NCI-H2107 (cell line): ENCODE measurements around the gene C4orf36.

Experiments used
- DNase-seq: peaks from one replicate; lab custom pipeline; 2025; lab: John Stamatoyannopoulos, UW

The C4orf36 gene

DNA sequence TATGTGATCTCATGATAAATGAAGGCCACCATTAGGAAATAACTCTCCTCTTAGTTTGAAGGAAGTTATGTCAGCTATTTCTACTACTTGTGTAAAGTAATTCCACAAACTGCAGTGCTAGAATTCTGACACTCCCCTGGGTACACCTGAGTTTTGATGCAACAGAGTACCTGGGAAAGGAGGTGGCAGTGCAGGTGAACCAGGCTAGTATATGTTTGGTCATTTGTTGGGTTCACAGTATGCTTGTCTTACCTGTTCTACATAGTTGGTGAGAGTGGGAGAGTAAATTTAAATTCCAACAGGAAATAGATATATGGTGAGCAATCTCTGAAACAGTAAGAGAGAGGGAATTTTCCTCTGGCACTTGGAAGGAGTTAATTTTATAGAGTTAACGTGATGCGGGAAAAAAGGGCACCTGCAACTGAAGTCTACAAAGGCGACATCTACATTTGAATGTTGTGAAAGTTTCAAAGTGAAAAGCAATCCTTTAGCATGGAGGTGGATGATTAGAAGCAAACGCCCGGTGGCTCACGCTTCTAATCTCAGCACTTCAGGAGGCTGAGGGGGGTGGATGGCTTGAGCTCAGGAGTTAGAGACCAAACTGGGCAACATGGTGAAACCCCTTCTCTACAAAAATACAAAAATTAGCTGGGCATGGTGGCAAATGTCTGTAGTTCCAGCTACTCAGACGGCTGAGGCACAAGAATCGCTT is 34.7 kb downstream of the C4orf36 start:
- no peak for DNase-seq

DNA sequence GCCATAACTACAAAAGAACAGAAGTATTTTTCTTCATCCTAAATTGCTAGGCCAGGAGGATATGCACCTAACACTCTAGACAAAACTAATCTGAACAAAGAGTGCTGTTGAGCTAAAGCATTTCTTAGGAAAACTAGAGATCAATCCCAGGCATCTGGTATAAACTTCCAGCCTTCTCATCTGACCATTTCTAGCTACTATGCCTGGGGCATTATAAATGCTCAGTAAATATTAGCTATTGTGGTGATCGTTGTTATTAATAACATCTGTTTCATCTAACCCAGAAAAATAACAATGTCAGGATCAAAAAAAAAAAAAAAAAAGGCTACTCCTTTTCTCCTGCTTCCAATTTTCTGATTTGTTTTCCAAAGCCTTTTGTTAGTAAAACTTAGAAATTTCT is 35.3 kb downstream of the C4orf36 start:
- DNase-seq: no peak

DNA sequence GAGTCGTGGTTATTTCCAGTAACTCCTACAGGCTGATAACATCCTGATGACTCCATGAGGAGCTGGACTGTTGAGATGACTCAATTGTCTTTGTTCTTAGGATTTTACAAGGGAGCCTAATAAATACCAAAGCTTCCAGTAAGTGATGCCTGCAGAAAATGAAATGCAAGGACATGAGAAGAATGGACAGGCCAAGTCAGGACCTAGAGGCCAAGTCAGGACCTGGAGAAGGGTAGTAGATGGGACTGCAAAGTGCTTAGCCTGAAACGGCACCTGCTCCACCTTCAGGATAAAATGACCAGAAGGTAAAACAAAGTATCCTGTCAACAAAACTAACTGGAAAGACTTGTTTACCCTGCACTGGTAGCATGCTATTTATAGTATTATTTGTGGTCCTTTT is 36.6 kb downstream of the C4orf36 start:
- DNase-seq: no peak

DNA sequence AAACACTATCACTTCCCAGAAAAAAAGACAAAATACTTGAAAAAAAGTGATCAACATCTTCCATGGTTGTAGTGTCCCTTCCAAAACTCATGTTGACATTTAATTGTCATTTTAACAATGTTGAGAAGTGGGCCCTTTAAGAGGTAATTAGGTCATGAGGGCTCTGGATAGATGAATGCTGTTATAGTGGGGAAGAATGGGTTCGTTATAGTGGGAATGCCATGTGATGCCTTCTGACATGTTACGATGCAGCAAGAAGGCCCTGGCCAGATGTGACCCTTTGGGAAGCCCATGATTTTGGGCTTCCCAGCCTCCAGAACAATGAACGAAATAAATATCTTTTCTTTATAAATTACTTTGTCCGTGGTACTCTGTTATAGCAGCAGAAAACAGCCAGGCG is 39.0 kb downstream of the C4orf36 start:
- no peak for DNase-seq

DNA sequence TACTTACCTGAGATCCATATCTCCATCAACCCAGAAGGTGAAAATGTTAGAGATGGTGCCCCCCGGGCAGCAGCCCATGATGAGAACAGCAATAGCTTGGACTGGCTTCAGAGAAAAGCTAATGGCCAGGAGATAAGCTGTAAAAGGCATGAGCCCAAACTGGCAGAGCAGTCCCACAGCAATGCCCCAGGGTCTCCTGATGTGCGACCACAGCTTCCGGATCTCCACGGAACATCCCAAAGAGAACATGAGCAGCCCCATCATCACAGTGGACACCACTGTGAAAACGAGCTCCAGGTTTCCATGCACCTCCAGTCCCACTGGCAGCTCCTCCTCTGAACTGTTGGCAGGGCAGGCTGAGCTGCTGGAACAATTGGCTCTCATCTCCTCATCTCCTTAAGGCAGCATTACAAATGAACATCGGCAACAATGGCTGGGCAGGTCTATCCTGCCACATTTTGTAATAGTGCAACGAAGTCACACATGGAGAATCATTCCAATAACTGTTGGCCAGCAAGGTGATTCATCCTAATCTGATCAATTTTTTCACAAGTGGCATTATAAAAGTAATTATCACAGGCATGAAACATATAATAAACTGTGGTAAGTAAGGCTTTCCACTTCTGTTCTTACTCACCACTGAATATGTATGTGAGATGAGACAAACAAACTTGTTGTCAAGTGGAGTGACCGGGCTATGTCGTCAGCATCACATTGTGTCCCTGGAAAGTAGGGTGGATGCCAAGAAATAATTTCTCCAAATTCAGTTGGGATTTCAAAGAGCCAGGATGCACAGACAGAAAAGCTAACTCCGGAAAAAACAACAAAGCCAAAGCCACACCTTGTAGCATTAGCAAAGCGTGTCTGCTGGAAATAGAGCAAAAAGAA is 43.2 kb downstream of the C4orf36 start, which contains the start of gene SLC10A6:
TSS of gene SLC10A6 (minus strand) at position 653 of the 888 bp plus-strand sequence. CDS start at position 384, 269 bp downstream.
- DNase-seq: no peak

DNA sequence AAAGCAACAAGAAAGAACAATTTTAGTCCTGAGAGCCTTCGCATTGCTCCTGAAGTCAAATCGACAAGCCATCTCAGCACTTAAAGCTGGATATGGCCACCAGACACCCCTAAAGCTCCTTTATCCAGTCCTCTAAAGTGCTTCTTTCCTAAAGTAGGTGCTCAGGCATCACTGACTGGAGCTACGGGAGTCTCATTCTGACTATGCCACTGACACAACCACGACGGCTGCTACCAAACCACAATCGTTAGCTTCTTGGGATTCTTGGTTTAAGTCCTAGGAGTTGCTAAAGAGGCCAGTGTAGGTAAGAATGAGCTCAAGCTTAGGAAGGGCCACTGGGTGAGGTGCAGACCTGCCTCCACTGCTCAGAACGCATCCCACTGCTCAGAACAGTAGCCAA is 44.1 kb downstream of the C4orf36 start:
- DNase-seq: no peak

DNA sequence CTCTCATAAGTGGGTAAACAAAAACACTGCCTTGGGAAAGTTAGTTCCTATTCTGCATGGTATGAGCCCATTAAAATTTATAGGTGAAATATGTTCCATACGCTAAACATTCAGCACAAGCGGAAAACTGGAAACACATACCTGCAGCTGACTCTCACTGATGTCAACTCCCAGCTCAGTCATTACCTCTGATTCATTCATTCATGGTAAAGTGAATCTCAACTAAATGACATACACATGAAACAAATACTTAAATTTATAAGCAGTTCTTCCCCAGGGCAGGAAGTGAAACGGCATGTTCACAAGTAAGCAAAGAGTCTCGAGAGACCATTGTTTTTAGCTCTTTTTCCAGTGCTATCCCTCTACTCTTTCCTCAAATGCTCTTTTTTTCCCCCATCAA is 44.7 kb downstream of the C4orf36 start:
- no peak for DNase-seq

DNA sequence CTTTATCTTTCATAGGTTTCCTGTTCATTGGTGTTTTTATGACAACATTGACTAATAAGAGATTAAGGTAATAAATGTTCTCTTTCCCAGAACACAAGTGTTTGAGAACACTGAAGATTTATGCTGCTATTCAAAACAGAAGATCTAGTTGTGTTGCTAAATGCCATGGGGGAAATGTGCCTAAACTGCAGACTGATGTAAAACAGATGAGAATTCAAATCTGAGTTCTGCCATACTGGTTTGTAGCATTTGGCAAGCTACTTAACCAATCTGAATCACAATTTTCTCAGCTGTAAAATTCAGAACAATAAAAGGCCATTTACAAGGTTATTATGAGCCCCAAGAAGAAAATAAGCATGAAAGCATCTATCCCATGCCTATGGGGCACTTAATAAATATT is 45.3 kb downstream of the C4orf36 start:
- no peak for DNase-seq

DNA sequence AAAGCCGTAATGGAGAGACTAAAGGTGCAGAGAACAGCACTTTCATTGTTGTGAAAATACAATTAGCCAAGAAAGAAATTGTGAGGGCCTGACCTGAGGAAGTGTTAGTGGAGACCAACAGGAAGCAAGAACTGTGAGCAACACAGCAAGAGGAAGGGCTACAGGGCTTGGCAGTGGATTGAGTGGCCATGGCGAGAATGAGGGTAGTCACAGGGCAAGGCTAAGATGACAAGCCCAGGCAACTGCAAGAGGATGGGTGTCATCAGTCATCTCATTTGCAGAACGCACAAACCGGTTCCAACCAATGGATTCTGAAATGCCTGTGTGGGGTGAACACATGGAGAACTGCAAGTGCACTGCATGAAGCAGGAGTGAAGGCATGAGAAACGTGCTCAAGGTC is 46.6 kb downstream of the C4orf36 start:
- DNase-seq: no peak

DNA sequence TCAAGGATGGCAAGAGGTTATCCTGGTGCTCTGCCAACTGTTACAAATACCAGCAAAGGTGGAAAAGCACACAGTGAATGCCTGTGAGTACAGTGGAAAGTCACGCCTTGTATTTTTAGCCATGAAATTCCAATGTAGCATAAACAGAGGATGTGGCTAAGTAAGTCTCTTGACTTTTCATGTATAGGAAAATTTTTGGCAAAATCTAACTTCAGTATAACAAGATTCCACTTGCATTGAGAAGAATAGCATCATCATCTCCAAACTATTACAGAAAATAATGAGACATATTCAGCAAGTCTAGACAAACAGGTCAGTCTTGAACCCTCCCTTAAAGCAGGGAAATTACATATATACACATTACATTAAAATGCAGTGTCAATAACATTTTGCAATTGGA is 50.9 kb downstream of the C4orf36 start:
- DNase-seq: no peak

DNA sequence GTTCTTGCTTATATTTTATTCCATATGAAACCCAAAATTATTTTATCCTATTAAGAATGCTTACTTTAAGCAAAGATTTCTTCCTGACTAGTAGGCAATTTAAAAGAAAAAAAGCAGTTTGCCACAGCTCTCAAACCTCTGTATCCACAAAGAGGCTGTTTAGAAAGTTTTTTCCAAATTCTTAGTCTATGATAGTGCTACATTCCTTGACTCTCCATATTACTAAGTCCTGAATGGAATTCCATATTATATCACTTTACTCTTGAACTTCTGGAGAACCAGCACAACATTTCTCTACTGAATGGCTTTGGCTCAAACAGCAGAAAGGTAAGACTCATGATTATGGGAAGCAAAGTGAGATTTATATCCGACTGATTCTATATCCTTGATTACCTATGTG is 51.4 kb downstream of the C4orf36 start:
- no peak for DNase-seq

DNA sequence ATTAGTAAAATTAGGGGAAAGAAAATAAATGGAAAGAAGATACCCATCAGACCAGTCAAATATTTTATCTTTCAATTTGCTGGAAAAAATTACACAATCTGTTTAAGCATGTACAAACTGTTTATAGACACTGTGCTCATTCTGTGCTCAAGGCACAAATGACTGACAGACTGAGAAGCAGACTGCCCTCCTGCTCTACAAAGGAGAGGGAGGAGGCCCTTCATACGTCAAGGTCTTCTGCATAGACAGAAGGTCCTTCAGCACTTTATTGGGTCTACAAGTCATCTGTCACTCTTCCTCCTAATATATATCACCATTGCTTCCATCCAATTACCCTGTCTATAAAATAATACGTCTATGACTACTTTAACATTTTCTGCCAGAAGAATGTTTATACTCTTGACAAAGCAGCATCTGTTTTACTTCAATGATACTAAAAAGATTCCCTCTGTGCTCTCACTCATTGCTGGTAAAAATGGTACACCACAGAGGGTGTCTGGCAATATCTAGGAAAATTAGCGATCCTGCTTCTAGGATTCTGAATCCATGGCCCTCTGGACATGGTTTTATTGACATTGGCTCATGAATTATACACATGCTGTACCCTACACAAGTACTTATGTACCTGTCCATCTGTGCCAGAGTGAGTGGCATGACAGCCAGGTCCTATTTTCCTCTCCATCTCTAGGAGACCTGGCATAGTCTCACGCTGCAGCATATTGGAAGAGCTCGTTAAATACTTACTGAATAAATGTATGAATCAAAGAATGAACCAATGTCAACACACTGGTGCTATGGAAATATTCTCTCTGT is 54.3 kb downstream of the C4orf36 start:
- no peak for DNase-seq

DNA sequence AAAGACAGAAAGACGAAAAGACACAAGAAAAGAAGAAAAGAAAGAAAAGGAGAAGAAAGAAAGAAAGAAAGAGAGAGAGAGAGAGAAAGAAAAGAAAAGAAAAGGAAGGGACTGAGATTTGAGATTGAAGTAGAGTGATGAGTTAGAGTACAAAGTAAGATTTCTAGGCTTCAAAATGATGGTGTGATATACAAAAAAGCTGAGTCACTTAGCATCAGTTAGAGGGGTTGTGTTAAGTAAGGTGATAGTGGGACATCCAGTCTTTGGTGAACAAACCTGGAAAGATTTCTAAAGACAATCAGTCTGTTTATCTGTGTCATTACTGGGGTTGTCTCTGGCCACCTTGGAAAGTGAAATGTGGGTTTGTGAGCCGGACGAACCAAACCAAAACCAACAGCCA is 56.5 kb downstream of the C4orf36 start:
- no peak for DNase-seq

DNA sequence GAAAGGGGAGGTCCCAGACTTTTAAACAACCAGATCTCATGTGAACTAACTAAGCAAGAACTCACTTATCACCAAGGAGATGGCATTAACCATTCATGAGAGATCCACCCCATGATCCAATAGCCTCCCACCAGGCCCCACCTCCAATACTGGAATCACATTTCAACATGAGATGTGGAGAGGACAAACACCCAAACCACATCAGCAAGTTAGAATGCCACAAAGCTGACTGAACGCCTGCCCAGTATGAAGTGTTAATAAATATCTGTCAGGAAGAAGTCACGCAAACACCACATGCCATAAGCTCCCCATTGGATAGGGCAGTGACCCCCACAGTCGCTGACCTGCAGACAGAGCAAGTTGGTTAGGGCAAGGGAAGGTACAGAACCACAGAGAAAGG is 57.3 kb downstream of the C4orf36 start:
- no peak for DNase-seq

DNA sequence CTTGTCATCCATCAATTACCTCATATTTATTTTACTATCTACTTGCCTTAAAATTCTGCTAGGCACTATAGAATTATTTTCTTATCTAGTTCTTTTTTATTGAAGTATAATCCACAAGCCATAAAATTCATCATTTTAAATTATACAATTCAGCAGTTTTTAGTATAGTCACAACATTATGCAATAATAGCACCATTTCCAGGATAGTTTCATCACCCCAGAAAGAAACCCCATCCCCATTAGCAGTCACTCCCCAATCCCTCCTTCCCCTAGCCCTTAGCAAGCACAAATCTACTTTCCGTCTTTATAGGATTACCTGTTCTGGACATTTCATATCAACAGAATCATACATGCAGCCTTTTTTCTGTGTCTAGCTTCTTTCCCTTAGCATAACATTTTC is 58.6 kb downstream of the C4orf36 start:
- DNase-seq: no peak

DNA sequence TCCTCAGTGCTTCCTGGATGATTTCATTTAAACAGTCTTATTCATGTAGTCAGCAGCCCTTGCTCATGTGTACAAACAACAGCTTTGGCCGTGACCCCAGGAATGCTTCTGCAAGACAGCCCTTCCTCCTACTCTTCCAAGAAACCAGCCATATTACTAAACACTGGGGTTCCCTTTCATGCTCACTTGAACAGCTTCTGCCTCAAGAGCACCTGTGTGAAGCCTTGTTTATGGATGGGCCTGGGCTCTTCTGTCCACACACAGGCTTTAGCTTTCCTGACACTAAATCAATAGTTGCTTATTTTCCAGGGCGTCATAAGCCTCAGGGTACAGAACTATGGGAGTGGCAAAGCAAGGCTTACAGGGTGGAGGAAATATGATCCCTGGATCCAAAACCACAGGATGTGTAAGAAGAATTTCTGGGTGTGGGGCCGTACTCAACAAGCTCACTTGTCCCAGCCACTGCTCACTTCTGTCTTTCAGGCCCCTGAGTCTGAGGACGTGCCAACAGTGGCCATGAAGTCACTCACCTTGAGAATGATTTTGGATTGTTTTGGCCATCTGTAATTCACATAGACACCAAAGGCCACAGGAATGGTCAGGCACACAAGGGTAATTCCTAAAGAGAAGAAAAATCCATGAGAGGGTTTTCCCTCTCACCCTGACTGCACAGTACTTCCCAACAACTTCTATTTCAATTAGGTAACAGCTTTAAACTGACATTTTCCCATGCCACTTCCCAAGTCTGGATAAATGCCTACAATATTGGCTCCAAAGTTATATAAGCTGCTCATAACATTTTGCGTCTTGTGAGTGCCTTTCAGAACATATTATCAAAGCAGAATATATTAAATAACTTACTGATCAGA is 60.7 kb downstream of the C4orf36 start:
- peak; percentile 14 for DNase-seq
